DND-41 (cell line): ENCODE results near the gene CTSD.

Experiments
- ATAC-seq: fragments of 200-7000 bp; cut with Tn5 transposase; 3 replicates; pipeline ENCODE4 v1.9.1; 2021; ENCODE audit warnings: low read depth; ENCODE audit not compliant: insufficient read depth
- DNase-seq: peaks from one replicate; pipeline ENCODE4 v3.0.0-alpha.2; 2020
- H2AFZ ChIP-seq: 2 replicates; pipeline ENCODE4 v1.6.0; 2012; ENCODE audit warnings: low read depth, low read length
- H3K27ac ChIP-seq: 2 replicates; pipeline ENCODE4 v1.5.1; 2012; ENCODE audit warnings: low read length, inconsistent platforms
- H3K27me3 ChIP-seq: fragments of 200-600 bp; sonication (generic); 2 replicates; pipeline ENCODE4 v1.6.0; 2012; ENCODE audit warnings: low read length, mild to moderate bottlenecking, inconsistent platforms; ENCODE audit not compliant: insufficient read depth, poor library complexity
- H3K36me3 ChIP-seq: 2 replicates; pipeline ENCODE4 v1.5.1; 2012; ENCODE audit warnings: low read length, inconsistent platforms; ENCODE audit not compliant: insufficient read depth
- H3K4me1 ChIP-seq: 2 replicates; pipeline ENCODE4 v1.5.1; 2012; ENCODE audit warnings: mild to moderate bottlenecking, low read length; ENCODE audit not compliant: insufficient read depth
- H3K4me2 ChIP-seq: 2 replicates; pipeline ENCODE4 v1.6.0; 2012; ENCODE audit warnings: mild to moderate bottlenecking, moderate library complexity, low read length, inconsistent platforms; ENCODE audit not compliant: insufficient read depth
- H3K4me3 ChIP-seq, 2 experiments: fragments of 200-600 bp in 1 of 2; shearing (Covaris generic) in 1 of 2; 2 replicates each; pipeline ENCODE4 v1.5.1; 2012 to 2016; ENCODE audit warnings: inconsistent platforms in 2 of 2, low read length in 2 of 2, mild to moderate bottlenecking in 2 of 2, low read depth in 1 of 2, moderate library complexity in 1 of 2
- H3K79me2 ChIP-seq: 2 replicates; pipeline ENCODE4 v1.6.0; 2012; ENCODE audit warnings: low read length, inconsistent platforms; ENCODE audit not compliant: insufficient read depth
- H3K9ac ChIP-seq: 2 replicates; pipeline ENCODE4 v1.6.0; 2012; ENCODE audit warnings: low read depth, mild to moderate bottlenecking, inconsistent platforms, low read length, moderate library complexity
- H3K9me3 ChIP-seq: 2 replicates; pipeline ENCODE4 v1.5.1; 2012; ENCODE audit warnings: low read length, moderate library complexity, mild to moderate bottlenecking, inconsistent platforms; ENCODE audit not compliant: insufficient read depth, severe bottlenecking
- H4K20me1 ChIP-seq: 2 replicates; pipeline ENCODE4 v1.6.0; 2012; ENCODE audit warnings: low read length; ENCODE audit not compliant: insufficient read depth
- CTCF ChIP-seq: IDR thresholded peaks from 2 replicates; pipeline ENCODE4 v1.5.1; 2012; ENCODE audit warnings: borderline replicate concordance, low read length, moderate library complexity, mild to moderate bottlenecking; ENCODE audit not compliant: poor library complexity, severe bottlenecking; ENCODE audit errors: extremely low read depth
- EZH2 ChIP-seq: IDR thresholded peaks from 3 replicates; pipeline ENCODE4 v1.6.1; 2012; ENCODE audit warnings: borderline replicate concordance, low read depth, mild to moderate bottlenecking, moderate library complexity, low read length, inconsistent platforms; ENCODE audit not compliant: severe bottlenecking

Gene CTSD

DNA sequence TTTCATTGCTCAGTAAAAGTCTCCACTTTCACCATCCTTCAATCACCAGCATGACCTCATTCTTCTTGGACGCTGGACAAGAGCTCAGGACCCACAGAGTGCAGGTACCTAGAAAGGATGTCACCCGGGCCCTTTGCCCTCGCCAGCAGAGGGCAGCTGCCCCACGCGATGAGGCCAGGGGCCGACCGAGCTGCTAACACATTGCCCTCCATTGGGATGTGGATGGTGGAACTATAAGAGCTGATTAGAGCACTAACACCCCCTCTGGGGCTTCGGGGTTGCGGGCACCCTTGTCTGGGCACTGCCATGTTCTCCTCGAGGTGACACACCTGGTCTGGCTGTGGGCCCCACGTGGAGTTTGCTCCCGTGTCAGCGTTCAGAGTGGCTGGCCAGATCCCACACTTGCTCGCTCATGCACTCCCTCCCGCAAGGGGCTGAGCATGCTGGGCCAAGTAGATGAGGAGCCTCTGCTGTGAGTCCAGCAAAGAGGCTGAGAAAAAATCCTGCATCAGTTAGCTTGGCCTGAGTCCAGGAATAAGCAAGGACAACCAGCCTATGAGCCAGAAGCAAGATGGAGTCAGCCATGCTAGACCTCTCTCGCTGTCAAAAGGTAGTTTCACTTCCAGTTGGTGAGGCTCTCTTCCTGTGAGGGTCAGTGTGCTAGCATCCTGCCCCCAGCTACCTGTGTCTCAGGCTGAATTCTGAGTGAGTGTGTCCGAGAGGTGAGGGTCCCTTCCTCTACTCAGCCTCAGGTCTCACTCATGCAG is 56.9 kb downstream of the CTSD start:
- peaks cover 28% of the 10 kb centered on the region for H3K9me3 ChIP-seq
- peak overlapping the region; percentile 98 for H3K27ac ChIP-seq
- H3K4me3 ChIP-seq = peak overlapping the region in 1 of 2 experiments; percentile 26; a peak in 2 of 4 replicates
- no peak overlapping the region for H2AFZ ChIP-seq
- no peaks in the 10 kb centered on the region for H4K20me1 ChIP-seq
- peak overlapping the region; percentile 13; the same call in 1 of the 2 replicates for H3K4me2 ChIP-seq
- no peak for DNase-seq
- H3K9ac ChIP-seq = peak overlapping the region; percentile 43
- TF ChIP-seq CTCF (peak; percentile 29), EZH2 (no peak)
- H3K79me2 ChIP-seq = no peaks in the 10 kb centered on the region
- no peaks in the 10 kb centered on the region for H3K27me3 ChIP-seq
- no peaks in the 10 kb centered on the region; the same call in 1 of the 2 replicates for H3K36me3 ChIP-seq
- H3K4me1 ChIP-seq = peaks cover 42% of the 10 kb centered on the region
- ATAC-seq = no peak

GRCh38 chr11:1705126-1706052 is 58.3 kb downstream of the CTSD start:
- Histone ChIP-seq H3K9ac (peak overlapping the region; percentile 57), H3K4me2 (peak overlapping the region; percentile 38), H3K27ac (peak overlapping the region; percentile 98), H3K36me3 (no peaks in the 10 kb centered on the region; the same call in 1 of the 2 replicates), H2AFZ (peak overlapping the region; percentile 49), H3K4me3 (peak overlapping the region in 1 of 2 experiments; percentile 23; a peak in 1 of 4 replicates), H3K4me1 (peaks cover 56% of the 10 kb centered on the region), H3K9me3 (peaks cover 38% of the 10 kb centered on the region), H3K27me3 (no peaks in the 10 kb centered on the region), H3K79me2 (no peaks in the 10 kb centered on the region), H4K20me1 (no peaks in the 10 kb centered on the region)
- no peak for TF ChIP-seq EZH2
- TF ChIP-seq CTCF = no peak
- peak; percentile 83 for DNase-seq
- ATAC-seq = peak; percentile 72

- Histone ChIP-seq H3K4me2 (no peak overlapping the region), H4K20me1 (no peaks in the 10 kb centered on the region), H2AFZ (no peak overlapping the region), H3K4me3 (no peak overlapping the region; a peak in 1 of 4 replicates), H3K79me2 (no peaks in the 10 kb centered on the region), H3K9ac (no peak overlapping the region), H3K27me3 (no peaks in the 10 kb centered on the region), H3K4me1 (peaks cover 64% of the 10 kb centered on the region), H3K27ac (peak overlapping the region; percentile 86; the same call in 1 of the 2 replicates), H3K36me3 (no peaks in the 10 kb centered on the region; the same call in 1 of the 2 replicates), H3K9me3 (peaks cover 36% of the 10 kb centered on the region)
- no peak for DNase-seq
- TF ChIP-seq EZH2 = no peak
- no peak for TF ChIP-seq CTCF
- ATAC-seq = no peak
Observed at GRCh38 chr11:1703146-1703545, 60.6 kb downstream of the CTSD start.
